SU-DHL-6 (cell line): Measurements from ENCODE around the gene ZBTB16.

Experiments
- H2AFZ ChIP-seq: fragments of 200-600 bp; sonication (generic); 2 replicates; pipeline ENCODE4 v1.6.1; 2014; ENCODE audit warnings: low read depth, mild to moderate bottlenecking, moderate library complexity, mixed read lengths, antibody characterized with exemption, low read length; ENCODE audit not compliant: severe bottlenecking
- H3F3A ChIP-seq: fragments of 200-600 bp; shearing (Covaris generic); 2 replicates; pipeline ENCODE4 v1.6.0; 2016; ENCODE audit warnings: antibody characterized with exemption, mild to moderate bottlenecking; ENCODE audit not compliant: insufficient read depth
- H3K27ac ChIP-seq: fragments of 200-600 bp; sonication (generic); 2 replicates; pipeline ENCODE4 v1.5.1; 2016; ENCODE audit warnings: low read depth, mild to moderate bottlenecking, low read length, moderate library complexity, mixed read lengths
- H3K27me3 ChIP-seq: fragments of 200-600 bp; sonication (generic), shearing (Covaris generic); 2 replicates; pipeline ENCODE4 v1.6.0; 2014; ENCODE audit warnings: mild to moderate bottlenecking, low read length
- H3K36me3 ChIP-seq: fragments of 200-600 bp; sonication (generic); 2 replicates; pipeline ENCODE4 v1.6.1; 2014; ENCODE audit warnings: mild to moderate bottlenecking, low read length, mixed read lengths
- H3K4me2 ChIP-seq: fragments of 300-600, 200-600 bp; shearing (Covaris generic), sonication (generic); 2 replicates; pipeline ENCODE4 v1.6.0; 2014; ENCODE audit warnings: low read length, low read depth, mild to moderate bottlenecking; ENCODE audit not compliant: poor library complexity, severe bottlenecking
- H3K4me3 ChIP-seq: fragments of 200-600 bp; sonication (generic); 2 replicates; pipeline ENCODE4 v1.5.1; 2014; ENCODE audit warnings: antibody characterized with exemption, low read length, mild to moderate bottlenecking, mixed read lengths; ENCODE audit not compliant: insufficient read depth, poor library complexity, severe bottlenecking
- H3K79me2 ChIP-seq: fragments of 200-600 bp; sonication (generic); 2 replicates; pipeline ENCODE4 v1.6.1; 2014; ENCODE audit warnings: mild to moderate bottlenecking, low read length, moderate library complexity; ENCODE audit not compliant: insufficient read depth
- H3K9ac ChIP-seq: fragments of 200-600 bp; sonication (generic); 2 replicates; pipeline ENCODE4 v1.7.0; 2014; ENCODE audit warnings: mild to moderate bottlenecking, low read length
- H3K9me2 ChIP-seq: fragments of 200-600 bp; sonication (generic); replicated peaks from 2 replicates; pipeline ENCODE4 v1.6.1; 2014; ENCODE audit warnings: low read length; ENCODE audit not compliant: insufficient read depth
- H3K9me3 ChIP-seq: fragments of 200-600 bp; sonication (generic); 2 replicates; pipeline ENCODE4 v1.6.1; 2014; ENCODE audit warnings: low read length, mixed read lengths; ENCODE audit not compliant: insufficient read depth
- H4K20me1 ChIP-seq: fragments of 200-600 bp; sonication (generic); 2 replicates; pipeline ENCODE4 v1.6.1; 2014; ENCODE audit warnings: low read depth, mild to moderate bottlenecking, antibody characterized with exemption, low read length, moderate library complexity, mixed read lengths
- EZH2phosphoT487 ChIP-seq: fragments of 200-600 bp; sonication (generic), shearing (Covaris generic); conservative IDR thresholded peaks from 2 replicates; pipeline ENCODE4 v1.6.1; 2018; ENCODE audit warnings: mild to moderate bottlenecking, antibody characterized with exemption, low read length, moderate library complexity, mixed read lengths
- TF ChIP-seq, protein P1 (sequence below): fragments of 200-600 bp; sonication (generic); IDR thresholded peaks from one replicate; pipeline ENCODE4 v1.5.1; 2017; ENCODE audit warnings: antibody characterized with exemption, mild to moderate bottlenecking, low read length, moderate library complexity; ENCODE audit not compliant: insufficient read depth, poor library complexity, severe bottlenecking

Gene ZBTB16

DNA sequence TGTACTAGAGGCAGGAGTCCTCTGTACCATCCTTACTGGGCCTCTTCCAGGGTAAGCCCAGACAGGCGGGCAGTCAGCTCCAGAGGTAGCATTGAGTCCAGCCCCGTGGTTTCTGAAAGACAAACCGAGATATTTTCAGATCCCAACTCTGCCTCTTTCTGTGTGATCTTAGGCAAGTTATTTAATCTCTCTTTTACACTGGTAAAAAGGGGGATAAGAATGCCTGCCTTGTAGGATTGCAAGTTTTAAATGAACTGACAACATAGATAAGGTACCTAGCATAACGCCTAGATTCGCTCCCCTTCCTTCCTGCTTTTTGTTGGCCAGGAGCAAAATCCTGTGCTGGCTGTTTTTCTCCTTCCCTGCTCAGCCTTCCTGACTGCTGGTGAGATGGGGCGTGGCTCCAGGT, 180.2 kb downstream of the ZBTB16 start:
- Histone ChIP-seq H3K4me3 (no peak overlapping the region), H3K27me3 (no peaks in the 10 kb centered on the region), H4K20me1 (no peaks in the 10 kb centered on the region), H3K36me3 (no peaks in the 10 kb centered on the region), H3K9me3 (no peaks in the 10 kb centered on the region), H3K79me2 (no peaks in the 10 kb centered on the region), H2AFZ (no peak overlapping the region), H3K9me2 (no peaks in the 10 kb centered on the region), H3K4me2 (no peak overlapping the region), H3F3A (no peaks in the 10 kb centered on the region), H3K9ac (no peak overlapping the region), H3K27ac (no peak overlapping the region)
- TF ChIP-seq EZH2phosphoT487: no peak
- TF ChIP-seq, protein P1, sequence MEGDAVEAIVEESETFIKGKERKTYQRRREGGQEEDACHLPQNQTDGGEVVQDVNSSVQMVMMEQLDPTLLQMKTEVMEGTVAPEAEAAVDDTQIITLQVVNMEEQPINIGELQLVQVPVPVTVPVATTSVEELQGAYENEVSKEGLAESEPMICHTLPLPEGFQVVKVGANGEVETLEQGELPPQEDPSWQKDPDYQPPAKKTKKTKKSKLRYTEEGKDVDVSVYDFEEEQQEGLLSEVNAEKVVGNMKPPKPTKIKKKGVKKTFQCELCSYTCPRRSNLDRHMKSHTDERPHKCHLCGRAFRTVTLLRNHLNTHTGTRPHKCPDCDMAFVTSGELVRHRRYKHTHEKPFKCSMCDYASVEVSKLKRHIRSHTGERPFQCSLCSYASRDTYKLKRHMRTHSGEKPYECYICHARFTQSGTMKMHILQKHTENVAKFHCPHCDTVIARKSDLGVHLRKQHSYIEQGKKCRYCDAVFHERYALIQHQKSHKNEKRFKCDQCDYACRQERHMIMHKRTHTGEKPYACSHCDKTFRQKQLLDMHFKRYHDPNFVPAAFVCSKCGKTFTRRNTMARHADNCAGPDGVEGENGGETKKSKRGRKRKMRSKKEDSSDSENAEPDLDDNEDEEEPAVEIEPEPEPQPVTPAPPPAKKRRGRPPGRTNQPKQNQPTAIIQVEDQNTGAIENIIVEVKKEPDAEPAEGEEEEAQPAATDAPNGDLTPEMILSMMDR: no peak

DNA sequence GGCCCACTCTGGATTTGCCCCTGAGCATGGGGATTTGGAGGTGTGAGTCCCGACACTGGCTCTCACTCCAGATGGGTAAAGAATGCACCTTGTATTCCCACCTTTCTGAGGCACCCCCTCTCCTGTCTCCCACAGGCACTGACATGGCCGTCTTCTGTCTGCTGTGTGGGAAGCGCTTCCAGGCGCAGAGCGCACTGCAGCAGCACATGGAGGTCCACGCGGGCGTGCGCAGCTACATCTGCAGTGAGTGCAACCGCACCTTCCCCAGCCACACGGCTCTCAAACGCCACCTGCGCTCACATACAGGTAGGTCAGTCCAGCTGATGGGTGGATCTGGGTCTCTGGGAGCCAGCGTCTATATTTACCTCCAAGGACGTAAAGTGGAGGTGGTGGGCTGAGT, 182.5 kb downstream of the ZBTB16 start:
- H3K27me3 ChIP-seq: no peaks in the 10 kb centered on the region
- no peaks in the 10 kb centered on the region for H3K9me2 ChIP-seq
- no peaks in the 10 kb centered on the region for H3F3A ChIP-seq
- H3K79me2 ChIP-seq: no peaks in the 10 kb centered on the region
- TF ChIP-seq EZH2phosphoT487: no peak
- no peak overlapping the region for H2AFZ ChIP-seq
- no peak overlapping the region for H3K4me3 ChIP-seq
- H3K27ac ChIP-seq: no peak overlapping the region
- no peaks in the 10 kb centered on the region for H3K9me3 ChIP-seq
- no peaks in the 10 kb centered on the region for H4K20me1 ChIP-seq
- no peak overlapping the region for H3K4me2 ChIP-seq
- H3K36me3 ChIP-seq: no peaks in the 10 kb centered on the region
- H3K9ac ChIP-seq: no peak overlapping the region

DNA sequence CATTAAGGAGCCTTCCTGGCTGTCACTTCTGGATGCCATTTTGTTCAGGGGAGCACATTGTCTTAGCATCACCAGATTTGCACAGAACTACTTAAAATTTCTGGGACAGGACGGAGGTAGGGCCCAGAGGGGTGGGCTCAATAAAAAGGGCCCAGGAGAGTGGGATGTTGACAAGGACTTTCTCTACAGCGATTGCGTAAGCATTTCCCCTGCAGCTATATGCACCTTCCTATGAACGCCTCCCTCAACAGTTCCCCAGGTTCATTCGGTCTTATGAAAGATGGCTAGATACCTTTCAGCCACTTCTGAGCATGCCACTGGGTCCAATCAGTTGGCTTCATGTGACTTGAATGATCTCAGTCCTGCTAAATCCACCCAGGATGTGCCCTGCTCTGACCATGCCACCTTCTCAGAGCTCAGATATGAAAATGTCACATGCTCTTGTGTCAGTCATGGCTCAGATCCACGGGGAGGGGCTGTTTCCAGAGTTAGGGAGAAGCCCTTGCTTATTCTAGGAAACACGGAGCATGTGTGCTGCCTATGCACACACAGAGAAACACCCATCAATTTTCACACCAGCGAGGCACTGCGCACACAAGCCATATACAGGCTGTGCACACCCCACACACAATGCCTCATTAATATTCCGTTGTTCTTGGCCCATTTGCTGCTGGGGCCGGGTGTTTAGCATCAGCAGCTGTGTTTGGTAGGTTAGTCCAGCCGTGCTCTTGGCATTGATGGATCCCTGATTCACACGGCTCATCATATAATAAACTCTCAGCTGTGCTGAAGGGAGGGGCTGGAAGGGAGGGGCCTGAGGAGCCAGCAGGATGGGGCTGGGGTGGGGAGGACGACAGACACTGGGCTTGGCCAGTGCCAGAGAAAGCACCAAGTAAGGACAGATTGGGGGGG, 184.2 kb downstream of the ZBTB16 start:
- Histone ChIP-seq H3K4me3 (no peak overlapping the region), H3K9ac (no peak overlapping the region), H2AFZ (no peak overlapping the region), H3F3A (no peaks in the 10 kb centered on the region), H3K9me3 (no peaks in the 10 kb centered on the region), H3K27ac (no peak overlapping the region), H3K27me3 (no peaks in the 10 kb centered on the region), H3K9me2 (no peaks in the 10 kb centered on the region), H3K4me2 (no peak overlapping the region), H3K79me2 (no peaks in the 10 kb centered on the region), H3K36me3 (no peaks in the 10 kb centered on the region), H4K20me1 (no peaks in the 10 kb centered on the region)
- TF ChIP-seq, protein P1: no peak
- TF ChIP-seq EZH2phosphoT487: no peak

DNA sequence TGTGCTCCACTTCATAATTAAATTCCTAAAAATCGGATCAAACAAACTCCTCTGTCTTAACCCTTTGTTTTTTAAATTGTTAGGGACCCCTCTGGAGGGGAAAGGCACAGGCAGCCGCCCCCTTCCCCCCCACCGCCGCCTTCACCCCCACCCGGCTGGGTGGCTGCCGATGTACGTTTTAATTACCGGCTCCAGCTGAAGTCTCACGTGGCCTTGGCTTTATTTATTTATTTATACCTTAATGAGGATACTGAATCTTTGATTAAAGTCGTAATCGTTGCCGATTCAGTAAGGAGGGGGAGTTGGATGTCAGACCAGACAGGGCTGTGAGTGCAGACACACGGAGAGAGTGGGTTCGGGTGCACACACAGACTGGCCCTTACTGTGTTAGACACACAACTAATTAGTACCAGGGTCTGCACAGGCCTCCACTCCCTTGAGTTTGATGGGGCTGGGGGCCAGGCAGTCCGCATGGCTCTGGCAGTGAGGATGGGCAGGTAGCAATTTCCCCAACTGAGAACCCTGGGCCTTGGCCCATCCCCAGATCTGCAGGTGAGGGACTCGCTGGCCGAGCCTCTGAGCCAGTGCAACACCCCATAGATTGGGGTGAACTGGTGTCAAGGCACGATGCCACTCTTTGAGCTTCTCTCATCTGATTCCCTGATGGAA, 185.3 kb downstream of the ZBTB16 start:
- Histone ChIP-seq H3K4me2 (no peak overlapping the region), H3K79me2 (no peaks in the 10 kb centered on the region), H3K9ac (no peak overlapping the region), H3K27ac (no peak overlapping the region), H3K36me3 (no peaks in the 10 kb centered on the region), H3K9me2 (no peaks in the 10 kb centered on the region), H3K27me3 (no peaks in the 10 kb centered on the region), H4K20me1 (no peaks in the 10 kb centered on the region), H3K9me3 (no peaks in the 10 kb centered on the region), H3F3A (no peaks in the 10 kb centered on the region), H2AFZ (no peak overlapping the region), H3K4me3 (no peak overlapping the region)
- TF ChIP-seq, protein P1: no peak
